Aorta (tissue), 5 donors: ENCODE results near the gene COL1A1. TPM values are rescaled to one million over a fixed set of nuclear protein-coding genes. Genes with fewer than 3 reads are reported as not detected.
A peak's percentile ranks its signal among the peaks of the same experiment; 100 is the strongest.

Source experiments
- ATAC-seq: fragments of 200-7000 bp; cut with Tn5 transposase; one replicate; pipeline ENCODE4 v1.9.1; 2022; ENCODE audit warnings: moderate library complexity; ENCODE audit not compliant: low FRiP score
- DNase-seq, 2 donors: peaks; one replicate each; pipeline ENCODE4 v3.0.0-alpha.2; 2020
- H3K27ac ChIP-seq, 2 donors: one replicate each; pipeline ENCODE4 v1.5.1; 2013; ENCODE audit warnings: low read length in 2 of 2, mild to moderate bottlenecking in 2 of 2, moderate library complexity in 2 of 2, control low read depth in 1 of 2, inconsistent platforms in 1 of 2, low read depth in 1 of 2
- H3K27me3 ChIP-seq, 2 donors: one replicate each; pipeline ENCODE4 v1.6.1; 2013; ENCODE audit warnings: control low read depth in 1 of 2, low read length in 1 of 2, mild to moderate bottlenecking in 1 of 2, moderate library complexity in 1 of 2; ENCODE audit not compliant: insufficient read depth in 2 of 2, control insufficient read depth in 1 of 2
- H3K36me3 ChIP-seq, 2 donors: one replicate each; pipeline ENCODE4 v1.6.1; 2013; ENCODE audit warnings: control low read depth in 1 of 2, low read length in 1 of 2, mild to moderate bottlenecking in 1 of 2; ENCODE audit not compliant: insufficient read depth in 2 of 2, control insufficient read depth in 1 of 2
- H3K4me1 ChIP-seq, 2 donors: one replicate each; pipeline ENCODE4 v1.6.1; 2013; ENCODE audit warnings: low read length in 2 of 2, control low read depth in 1 of 2, mild to moderate bottlenecking in 1 of 2, moderate library complexity in 1 of 2; ENCODE audit not compliant: insufficient read depth in 2 of 2, control insufficient read depth in 1 of 2
- H3K4me3 ChIP-seq, 2 donors: one replicate each; pipeline ENCODE4 v1.5.1; 2013; ENCODE audit warnings: low read length in 2 of 2, control low read depth in 1 of 2, mild to moderate bottlenecking in 1 of 2
- H3K9me3 ChIP-seq: one replicate; pipeline ENCODE4 v1.6.1; 2013; ENCODE audit warnings: mild to moderate bottlenecking, low read length; ENCODE audit not compliant: control insufficient read depth
- WGBS, 2 donors: extraction: QIAGEN DNeasy Blood & Tissue Kit; methylation state at CpG; one replicate each; pipeline ENCODE4 v1.1.7; 2013; 5-methylcytosine and 5-hydroxymethylcytosine counted together
- intact Hi-C, 2 donors: fragments of 100-400 bp; cut with DNase I; formaldehyde crosslinking; loops; one replicate each; pipeline versions ENCODE4 v1.14.2 to v1.15.0; 2022
- polyA plus RNA-seq, 2 donors: library from polyadenylated mRNA; stranded (reverse); fragments of 200-250 nt; gene quantifications; one replicate each; pipeline ENCODE4 v1.2.3, GENCODE V29; 2013
- total RNA-seq, 2 donors: library from RNA; stranded (reverse); fragmentation: NEBNext Ultra II Directional; extraction: Animal tissue kit (Norgen Biotek cat#: 25700); gene quantifications; one replicate each; pipeline ENCODE4 v1.2.1, GENCODE V29; 2021
- donor health status: healthy with polysubstance abuse.
- donor health status: Bipolar disorder and iron deficiency.
- donor health status: DM: no; HTN: no; CAD: no.
- donor health status: DM: no; HTN: no; CAD: no.
- donor health status: DM: yes; HTN: yes; CAD: no.

The COL1A1 gene
- total and polyA plus RNA-seq, 4 donors, result 70.2 to 948 (median 396) TPM

DNA sequence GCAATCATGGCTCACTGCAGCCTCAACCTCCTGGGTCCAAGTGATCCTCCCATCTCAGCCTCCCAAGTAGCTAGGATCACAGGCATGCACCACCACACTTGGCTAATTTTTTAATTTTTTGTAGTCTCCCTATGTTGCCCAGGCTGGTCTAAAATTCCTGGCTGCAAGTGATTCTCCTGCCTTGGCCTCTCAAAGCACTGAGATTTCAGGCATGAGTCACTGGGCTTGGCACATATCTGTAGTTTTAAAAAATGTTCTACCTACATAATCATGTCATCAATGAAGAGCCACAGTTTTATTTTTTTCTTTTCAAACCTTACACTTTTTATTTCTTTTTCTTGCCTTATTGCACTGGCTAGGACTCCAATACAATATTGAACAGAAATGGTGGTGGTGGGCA is 33.1 kb upstream of the COL1A1 start:
- no peak for DNase-seq
- ATAC-seq, result no peak
- no peak overlapping the region for H3K27ac ChIP-seq
- H3K9me3 ChIP-seq, result no peaks in the 10 kb centered on the region
- peaks cover 0 to 4% of the 10 kb centered on the region in 2 donors for H3K4me1 ChIP-seq
- intact Hi-C loops, result no loop called here
- no peaks in the 10 kb centered on the region for H3K36me3 ChIP-seq
- H3K27me3 ChIP-seq, result no peaks in the 10 kb centered on the region
- no peak overlapping the region for H3K4me3 ChIP-seq

DNA sequence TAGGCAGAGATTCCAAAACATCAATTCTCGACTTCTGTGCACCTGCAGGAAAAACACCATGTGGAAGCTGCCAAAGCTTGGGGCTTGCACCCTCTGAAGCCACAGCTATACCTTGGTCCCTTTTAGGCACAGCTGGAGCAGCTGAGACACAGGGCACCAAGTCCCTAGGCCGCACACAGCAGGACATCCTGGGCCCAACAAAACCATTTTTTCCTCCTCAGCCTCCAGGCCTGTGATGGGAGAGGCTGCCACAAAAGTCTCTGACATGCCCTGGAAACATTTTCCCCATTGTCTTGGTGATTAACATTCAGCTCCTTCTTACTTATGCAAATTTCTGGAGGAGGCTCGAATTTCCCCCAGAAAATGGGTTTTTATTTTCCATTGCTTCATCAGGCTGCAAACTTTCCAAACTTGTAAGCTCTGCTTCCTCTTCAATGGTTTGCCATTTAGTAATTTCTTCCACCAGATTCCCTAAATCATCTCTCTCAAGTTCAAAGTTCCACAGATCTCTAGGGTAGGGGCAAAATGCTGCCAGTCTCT is 24.3 kb upstream of the COL1A1 start:
- H3K27me3 ChIP-seq, result no peaks in the 10 kb centered on the region
- no peaks in the 10 kb centered on the region for H3K9me3 ChIP-seq
- intact Hi-C loops, result no loop called here
- peak in 1 of 2 donors; percentile 17 for DNase-seq
- no peak overlapping the region for H3K4me3 ChIP-seq
- H3K36me3 ChIP-seq, result no peaks in the 10 kb centered on the region
- no peak for ATAC-seq
- H3K27ac ChIP-seq, result no peak overlapping the region
- 78 to 90% methylated on average over 3 of the region's 3 CpGs for WGBS, 2 donors
- H3K4me1 ChIP-seq, result peaks cover 2 to 3% of the 10 kb centered on the region in 2 donors

DNA sequence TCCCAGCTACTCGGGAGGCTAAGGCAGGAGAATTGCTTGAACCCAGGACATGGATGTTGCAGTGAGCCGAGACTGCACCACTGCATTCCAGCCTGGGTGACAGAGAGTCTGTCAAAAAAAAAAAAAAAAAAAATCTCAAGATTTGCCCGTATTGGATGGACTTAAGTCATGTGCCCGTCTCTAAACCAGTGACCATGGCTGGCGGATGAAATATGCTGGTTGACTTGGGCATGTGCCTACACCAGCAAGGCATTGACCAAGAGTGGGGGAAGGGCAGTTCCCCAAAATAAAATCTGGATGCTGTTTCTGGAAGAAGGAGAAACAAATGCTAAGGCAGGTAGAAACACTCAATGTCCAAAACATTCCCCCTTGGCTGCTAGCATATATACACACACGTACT is 21.5 kb upstream of the COL1A1 start:
- Histone ChIP-seq H3K36me3 (no peaks in the 10 kb centered on the region), H3K4me3 (no peak overlapping the region), H3K27ac (peak overlapping the region; percentile 30 to 81), H3K27me3 (no peaks in the 10 kb centered on the region), H3K4me1 (peaks cover 6 to 9% of the 10 kb centered on the region in 2 donors), H3K9me3 (no peaks in the 10 kb centered on the region)
- 2 to 7% methylated on average over 6 of the region's 6 CpGs for WGBS, 2 donors
- DNase-seq (peak in 1 of 2 donors; percentile 74), ATAC-seq (peak; percentile 53)
- intact Hi-C loops, result loop anchor here in 1 of 2 donors (2.0 kb wide), 1 partner anchor 22 kb away; the partner anchor contains the start of gene COL1A1

DNA sequence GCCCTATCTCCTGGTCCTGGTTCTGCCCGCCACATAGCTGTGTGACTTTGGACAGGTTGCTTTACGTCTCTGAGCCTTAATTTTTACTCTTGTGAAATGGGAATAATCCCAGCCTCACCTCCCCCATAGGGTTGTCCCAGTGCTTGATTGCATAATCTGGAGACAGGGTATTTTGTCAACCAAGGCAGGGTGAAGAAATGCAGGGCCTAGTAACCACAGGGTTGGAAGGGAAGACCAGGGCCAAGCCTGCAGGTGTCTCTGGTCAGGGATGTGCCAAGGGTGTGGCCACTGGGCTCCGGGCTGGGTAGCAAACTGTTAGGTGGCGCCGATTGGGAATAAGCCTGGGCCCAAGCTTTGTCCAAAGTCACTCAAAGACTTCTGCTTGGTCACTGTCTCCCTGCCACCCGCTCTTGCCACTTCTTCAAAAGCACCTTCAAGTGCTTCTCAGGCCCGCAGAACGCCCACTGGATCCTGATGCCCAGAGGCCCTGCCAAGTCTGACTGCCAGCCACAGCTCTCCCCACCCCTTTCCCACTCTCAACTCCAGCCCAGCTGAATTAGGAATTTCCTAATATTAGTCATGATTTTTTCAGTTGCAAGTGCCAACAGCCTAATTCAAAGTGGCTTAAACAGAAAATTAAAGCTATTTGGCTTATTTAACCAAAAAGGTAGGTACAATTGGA is 20.6 kb upstream of the COL1A1 start:
- peak; percentile 88 to 92 for DNase-seq
- 8 to 14% methylated on average over 8 of the region's 8 CpGs for WGBS, 2 donors
- H3K9me3 ChIP-seq, result no peaks in the 10 kb centered on the region
- H3K4me1 ChIP-seq, result peaks cover 6 to 9% of the 10 kb centered on the region in 2 donors
- H3K4me3 ChIP-seq, result no peak overlapping the region
- ATAC-seq, result peak; percentile 89
- intact Hi-C loops, result loop anchor here in 1 of 2 donors (2.0 kb wide), 1 partner anchor 21 kb away; the partner anchor contains the start of gene COL1A1
- peak overlapping the region; percentile 71 to 99 for H3K27ac ChIP-seq
- H3K27me3 ChIP-seq, result no peaks in the 10 kb centered on the region
- no peaks in the 10 kb centered on the region for H3K36me3 ChIP-seq

DNA sequence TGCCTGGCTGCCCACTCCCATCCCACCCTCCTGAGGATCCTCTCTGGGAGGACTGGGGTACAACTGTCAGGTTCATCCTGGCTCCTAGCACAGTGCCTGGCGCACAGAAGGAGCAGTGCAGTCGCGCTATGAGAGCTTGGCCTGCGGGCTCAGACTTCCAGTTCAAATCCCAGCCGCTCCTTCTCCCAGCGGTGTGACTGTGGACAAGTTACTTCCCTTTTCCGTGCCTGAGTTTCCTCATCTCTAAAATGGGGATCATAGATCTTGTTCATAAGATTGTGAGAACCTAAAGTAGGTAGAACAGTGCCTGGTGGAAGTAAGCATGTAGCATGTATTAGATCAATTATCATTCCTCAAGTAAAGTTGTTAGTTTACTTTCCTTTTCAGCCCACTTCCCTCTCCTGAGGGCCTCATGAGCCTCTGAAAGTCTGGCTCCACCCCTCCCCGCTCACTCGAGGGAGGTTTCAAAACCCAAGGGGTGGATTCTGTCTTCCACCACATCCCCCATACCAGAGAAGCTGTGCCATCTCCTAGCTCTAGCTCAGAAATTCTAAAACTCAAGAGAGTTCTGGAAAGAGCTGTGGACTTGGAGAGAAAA is 19.9 kb upstream of the COL1A1 start:
- ATAC-seq (no peak), DNase-seq (no peak)
- H3K27me3 ChIP-seq, result no peaks in the 10 kb centered on the region
- no peak overlapping the region for H3K4me3 ChIP-seq
- H3K36me3 ChIP-seq, result no peaks in the 10 kb centered on the region
- peak overlapping the region; percentile 71 to 99 for H3K27ac ChIP-seq
- peaks cover 6 to 9% of the 10 kb centered on the region in 2 donors for H3K4me1 ChIP-seq
- 52 to 64% methylated on average over 9 of the region's 9 CpGs for WGBS, 2 donors
- intact Hi-C loops, result no loop called here
- no peaks in the 10 kb centered on the region for H3K9me3 ChIP-seq

DNA sequence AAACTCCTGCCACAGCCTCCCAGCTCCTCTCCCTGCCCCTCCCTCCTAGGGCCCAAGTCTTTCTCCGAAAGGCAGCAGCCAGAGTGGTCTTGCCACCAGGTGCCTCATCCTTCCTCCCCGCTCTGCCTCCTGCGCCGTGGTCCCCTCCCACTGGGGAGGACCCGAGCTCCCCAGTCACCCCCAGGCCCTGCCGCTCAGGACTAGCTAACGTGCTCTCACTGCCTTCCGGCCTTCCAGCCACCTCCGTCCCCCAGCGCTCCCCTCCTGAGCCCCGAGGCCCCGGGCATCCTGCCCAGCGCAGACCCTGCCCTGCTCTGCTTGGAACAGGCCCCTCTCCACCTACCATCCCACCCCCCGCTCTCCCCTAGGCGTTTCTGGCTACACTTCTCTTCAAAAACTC is 19.4 kb upstream of the COL1A1 start:
- no peak for ATAC-seq
- no peaks in the 10 kb centered on the region for H3K9me3 ChIP-seq
- H3K4me3 ChIP-seq, result no peak overlapping the region
- intact Hi-C loops, result no loop called here
- no peaks in the 10 kb centered on the region for H3K27me3 ChIP-seq
- no peaks in the 10 kb centered on the region for H3K36me3 ChIP-seq
- peak overlapping the region in 1 of 2 donors; percentile 93 for H3K27ac ChIP-seq
- DNase-seq, result no peak
- peaks cover 6 to 9% of the 10 kb centered on the region in 2 donors for H3K4me1 ChIP-seq
- 34 to 62% methylated on average over 14 to 15 of the region's 15 CpGs for WGBS, 2 donors

DNA sequence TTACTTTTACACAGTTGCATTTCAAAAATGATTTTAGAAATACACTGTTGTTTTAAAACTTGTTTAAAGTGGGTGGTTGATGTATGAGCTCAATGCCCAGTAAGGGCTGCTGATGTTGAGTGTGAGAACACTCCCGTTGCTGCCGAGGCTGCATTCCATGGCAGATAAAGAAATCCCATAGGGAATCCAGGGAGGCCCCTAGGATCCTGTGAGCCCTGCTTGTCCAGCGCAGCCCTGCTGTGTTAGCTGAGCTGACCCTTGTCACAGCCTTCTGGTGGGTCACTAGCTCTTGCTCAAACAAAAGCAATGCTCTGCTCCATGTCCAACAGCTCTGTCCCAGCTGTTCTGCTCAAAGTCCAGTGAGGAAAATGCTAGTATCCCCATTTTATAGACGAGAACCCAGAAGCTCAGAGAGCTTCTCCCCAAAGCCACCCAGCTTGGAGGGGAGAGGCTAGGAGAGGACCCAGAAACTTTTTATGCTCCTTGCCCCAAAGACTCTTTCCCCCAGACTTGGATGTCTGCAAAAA is 18.6 kb upstream of the COL1A1 start:
- Histone ChIP-seq H3K27me3 (no peaks in the 10 kb centered on the region), H3K27ac (peak overlapping the region; percentile 80 to 93), H3K4me3 (no peak overlapping the region), H3K9me3 (no peaks in the 10 kb centered on the region), H3K36me3 (no peaks in the 10 kb centered on the region), H3K4me1 (peaks cover 6 to 9% of the 10 kb centered on the region in 2 donors)
- intact Hi-C loops, result no loop called here
- no peak for ATAC-seq
- DNase-seq, result no peak
- WGBS, 2 donors, result 10 to 11% methylated on average over 4 of the region's 4 CpGs

DNA sequence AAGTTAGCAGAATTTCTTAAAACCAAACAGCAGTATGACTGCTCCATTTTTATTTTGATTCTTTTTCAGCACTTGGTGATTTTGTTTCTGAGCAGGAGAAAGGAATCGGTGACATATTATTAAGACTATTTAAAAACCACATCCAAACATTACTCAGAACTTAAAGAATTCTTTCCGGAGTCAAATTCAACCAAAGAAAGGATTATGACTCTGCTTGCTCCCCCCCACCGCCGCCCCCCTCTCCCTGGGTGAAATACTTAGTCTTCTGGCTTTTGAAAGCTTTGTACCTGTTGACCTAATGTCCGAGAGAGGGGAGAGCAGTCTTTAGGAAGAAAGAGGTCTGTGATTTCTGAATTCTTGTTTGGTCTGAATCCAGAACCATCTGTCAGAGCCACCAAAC is 17.9 kb upstream of the COL1A1 start:
- ATAC-seq (no peak), DNase-seq (no peak)
- peaks cover 6 to 9% of the 10 kb centered on the region in 2 donors for H3K4me1 ChIP-seq
- H3K36me3 ChIP-seq, result no peaks in the 10 kb centered on the region
- intact Hi-C loops, result no loop called here
- no peak overlapping the region for H3K4me3 ChIP-seq
- H3K9me3 ChIP-seq, result no peaks in the 10 kb centered on the region
- H3K27ac ChIP-seq, result peak overlapping the region; percentile 80 to 93
- 2 to 6% methylated on average over 5 of the region's 5 CpGs for WGBS, 2 donors
- no peaks in the 10 kb centered on the region for H3K27me3 ChIP-seq
